Measurements from ENCODE around the gene PDE4B. TPM values are rescaled to one million over a fixed set of nuclear protein-coding genes. Genes with fewer than 3 reads are reported as not detected.

Gene PDE4B
- total RNA-seq, 1 experiment from 2014 or later: 5.5 TPM

DNA sequence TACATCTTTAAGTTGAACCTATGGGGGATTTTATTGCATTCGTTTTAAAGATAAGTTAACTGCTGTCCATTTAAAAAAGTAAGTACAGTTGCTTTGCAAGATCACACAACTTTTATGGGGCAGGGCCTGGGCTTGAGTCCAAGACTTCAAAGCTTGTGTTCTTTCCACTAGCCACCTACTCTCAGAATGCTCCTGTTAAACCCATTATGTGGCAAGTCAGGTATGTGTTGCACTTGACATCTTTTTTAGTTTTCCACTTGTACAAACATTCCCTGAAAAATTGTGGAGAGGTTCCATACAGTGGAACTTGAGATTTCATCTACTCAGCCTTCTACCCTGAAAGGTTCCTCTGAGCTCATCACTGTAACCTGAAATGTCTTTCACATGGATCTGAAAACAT, 505.8 kb downstream of the PDE4B start:
- no peaks in the 10 kb centered on the region for H3K9me3 ChIP-seq (ENCODE audit: low read length)
- H2AFZ ChIP-seq (ENCODE audit: low read length): no peak overlapping the region
- H3K36me3 ChIP-seq (ENCODE audit: insufficient read depth, low read length): no peaks in the 10 kb centered on the region
- no peaks in the 10 kb centered on the region for H3K27me3 ChIP-seq (ENCODE audit: low read length)
- H4K20me1 ChIP-seq (ENCODE audit: insufficient read depth, low read depth, low read length): no peaks in the 10 kb centered on the region
- H3K4me1 ChIP-seq (ENCODE audit: low read length): peaks cover 9% of the 10 kb centered on the region
- no peaks in the 10 kb centered on the region for H3K79me2 ChIP-seq (ENCODE audit: low read length)
- no peak overlapping the region for H3K4me2 ChIP-seq (ENCODE audit: low read depth, low read length, poor library complexity, severe bottlenecking)
- H3K9me2 ChIP-seq (replicated peaks; ENCODE audit: insufficient read depth, low read length): no peaks in the 10 kb centered on the region
- H3K27ac ChIP-seq (ENCODE audit: low read length): no peak overlapping the region
- no peak overlapping the region for H3K9ac ChIP-seq (ENCODE audit: low read length)
- H3K4me3 ChIP-seq (ENCODE audit: low read length): no peak overlapping the region
- no peak for DNase-seq

GRCh38 chr1:66300280-66300971, 507.7 kb downstream of the PDE4B start:
- no peak overlapping the region for H3K4me2 ChIP-seq (ENCODE audit: low read depth, low read length, poor library complexity, severe bottlenecking)
- H2AFZ ChIP-seq (ENCODE audit: low read length): no peak overlapping the region
- no peaks in the 10 kb centered on the region for H3K27me3 ChIP-seq (ENCODE audit: low read length)
- no peak overlapping the region for H3K9ac ChIP-seq (ENCODE audit: low read length)
- H3K79me2 ChIP-seq (ENCODE audit: low read length): no peaks in the 10 kb centered on the region
- H3K36me3 ChIP-seq (ENCODE audit: insufficient read depth, low read length): no peaks in the 10 kb centered on the region
- no peak overlapping the region for H3K27ac ChIP-seq (ENCODE audit: low read length)
- no peak for DNase-seq
- peaks cover 9% of the 10 kb centered on the region for H3K4me1 ChIP-seq (ENCODE audit: low read length)
- H3K9me3 ChIP-seq (ENCODE audit: low read length): no peaks in the 10 kb centered on the region
- H4K20me1 ChIP-seq (ENCODE audit: insufficient read depth, low read depth, low read length): no peaks in the 10 kb centered on the region
- H3K9me2 ChIP-seq (replicated peaks; ENCODE audit: insufficient read depth, low read length): no peaks in the 10 kb centered on the region
- no peak overlapping the region for H3K4me3 ChIP-seq (ENCODE audit: low read length)

GRCh38 chr1:66300972-66301451, 508.3 kb downstream of the PDE4B start:
- Histone ChIP-seq H3K9me2 (replicated peaks; ENCODE audit: insufficient read depth, low read length) (no peaks in the 10 kb centered on the region), H3K4me2 (ENCODE audit: low read depth, low read length, poor library complexity, severe bottlenecking) (no peak overlapping the region)

DNA sequence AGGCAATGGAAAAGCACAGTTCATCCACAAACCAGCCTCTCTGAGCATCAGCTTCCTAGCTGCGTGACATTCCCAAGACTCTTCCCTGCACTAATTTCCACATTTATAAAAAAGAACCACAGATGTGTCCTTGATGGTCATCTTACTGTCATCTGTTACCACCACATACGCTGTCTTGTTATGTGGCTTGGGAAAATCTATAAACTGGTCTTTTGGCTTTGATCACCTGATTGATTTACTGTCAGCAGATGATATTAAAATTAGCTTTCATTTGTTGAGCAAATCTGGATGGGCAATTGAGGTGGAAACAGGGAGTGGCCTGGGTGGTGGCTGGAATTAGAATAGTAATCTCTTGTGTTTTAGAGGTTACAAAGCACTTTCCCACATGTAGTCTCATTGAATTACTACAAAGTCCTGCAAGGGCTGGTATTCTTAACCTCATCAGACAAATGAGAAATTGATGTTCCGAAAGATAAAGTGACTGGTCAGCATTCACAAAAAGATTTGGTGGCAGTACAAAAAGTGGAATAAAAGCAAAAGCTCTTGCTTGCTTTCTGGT, 509.6 kb downstream of the PDE4B start:
- Histone ChIP-seq H3K4me3 (ENCODE audit: low read length) (no peak overlapping the region), H3K27ac (ENCODE audit: low read length) (no peak overlapping the region), H2AFZ (ENCODE audit: low read length) (no peak overlapping the region), H3K4me2 (ENCODE audit: low read depth, low read length, poor library complexity, severe bottlenecking) (no peak overlapping the region), H3K79me2 (ENCODE audit: low read length) (no peaks in the 10 kb centered on the region), H3K27me3 (ENCODE audit: low read length) (no peaks in the 10 kb centered on the region), H4K20me1 (ENCODE audit: insufficient read depth, low read depth, low read length) (no peaks in the 10 kb centered on the region), H3K9me2 (replicated peaks; ENCODE audit: insufficient read depth, low read length) (no peaks in the 10 kb centered on the region), H3K9ac (ENCODE audit: low read length) (no peak overlapping the region), H3K9me3 (ENCODE audit: low read length) (no peaks in the 10 kb centered on the region), H3K36me3 (ENCODE audit: insufficient read depth, low read length) (no peaks in the 10 kb centered on the region), H3K4me1 (ENCODE audit: low read length) (peaks cover 3% of the 10 kb centered on the region; the same call in 1 of the 2 replicates)
- DNase-seq: no peak

More at GRCh38 chr1:66300972-66301451, 508.3 kb downstream of the PDE4B start:
- Histone ChIP-seq H3K79me2 (ENCODE audit: low read length) (no peaks in the 10 kb centered on the region), H4K20me1 (ENCODE audit: insufficient read depth, low read depth, low read length) (no peaks in the 10 kb centered on the region), H2AFZ (ENCODE audit: low read length) (peak overlapping the region; percentile 36; the same call in 1 of the 2 replicates), H3K27me3 (ENCODE audit: low read length) (no peaks in the 10 kb centered on the region), H3K36me3 (ENCODE audit: insufficient read depth, low read length) (no peaks in the 10 kb centered on the region), H3K27ac (ENCODE audit: low read length) (no peak overlapping the region), H3K4me3 (ENCODE audit: low read length) (no peak overlapping the region), H3K9me3 (ENCODE audit: low read length) (no peaks in the 10 kb centered on the region), H3K9ac (ENCODE audit: low read length) (no peak overlapping the region), H3K4me1 (ENCODE audit: low read length) (peaks cover 9% of the 10 kb centered on the region)
- DNase-seq: no peak

GRCh38 chr1:66302815-66303214, 510.1 kb downstream of the PDE4B start:
- Histone ChIP-seq H3K4me2 (ENCODE audit: low read depth, low read length, poor library complexity, severe bottlenecking) (no peak overlapping the region), H4K20me1 (ENCODE audit: insufficient read depth, low read depth, low read length) (no peaks in the 10 kb centered on the region), H2AFZ (ENCODE audit: low read length) (no peak overlapping the region), H3K27ac (ENCODE audit: low read length) (no peak overlapping the region), H3K36me3 (ENCODE audit: insufficient read depth, low read length) (no peaks in the 10 kb centered on the region), H3K4me3 (ENCODE audit: low read length) (no peak overlapping the region), H3K4me1 (ENCODE audit: low read length) (peaks cover 3% of the 10 kb centered on the region; the same call in 1 of the 2 replicates), H3K9me2 (replicated peaks; ENCODE audit: insufficient read depth, low read length) (no peaks in the 10 kb centered on the region), H3K79me2 (ENCODE audit: low read length) (no peaks in the 10 kb centered on the region), H3K27me3 (ENCODE audit: low read length) (no peaks in the 10 kb centered on the region), H3K9me3 (ENCODE audit: low read length) (no peaks in the 10 kb centered on the region), H3K9ac (ENCODE audit: low read length) (no peak overlapping the region)
- DNase-seq: no peak

DNA sequence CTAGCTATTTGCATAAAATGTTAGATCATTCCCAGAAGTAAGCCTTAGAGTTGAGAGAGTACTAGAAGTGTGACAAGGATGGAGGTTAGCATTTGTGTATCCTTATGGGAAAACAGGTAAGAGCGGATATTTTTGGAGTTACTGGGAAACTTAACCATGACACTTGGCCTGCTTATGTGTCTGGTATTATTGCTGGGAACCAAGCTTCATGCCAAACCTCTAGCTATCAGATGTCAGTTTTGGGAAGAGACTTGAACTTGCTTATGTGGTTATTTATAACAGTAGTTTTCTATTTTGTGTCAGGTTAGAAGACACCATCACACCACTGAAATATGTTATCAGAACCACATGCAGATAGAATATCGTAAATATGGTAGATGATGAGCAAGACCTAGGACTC, 511.0 kb downstream of the PDE4B start:
- H3K9me2 ChIP-seq (replicated peaks; ENCODE audit: insufficient read depth, low read length): no peaks in the 10 kb centered on the region
- H3K4me2 ChIP-seq (ENCODE audit: low read depth, low read length, poor library complexity, severe bottlenecking): no peak overlapping the region
- H3K27me3 ChIP-seq (ENCODE audit: low read length): no peaks in the 10 kb centered on the region
- no peak overlapping the region for H3K27ac ChIP-seq (ENCODE audit: low read length)
- H3K4me1 ChIP-seq (ENCODE audit: low read length): peaks cover 3% of the 10 kb centered on the region; the same call in 1 of the 2 replicates
- no peaks in the 10 kb centered on the region for H4K20me1 ChIP-seq (ENCODE audit: insufficient read depth, low read depth, low read length)
- H3K36me3 ChIP-seq (ENCODE audit: insufficient read depth, low read length): no peaks in the 10 kb centered on the region
- no peak overlapping the region for H2AFZ ChIP-seq (ENCODE audit: low read length)
- no peaks in the 10 kb centered on the region for H3K79me2 ChIP-seq (ENCODE audit: low read length)
- H3K9me3 ChIP-seq (ENCODE audit: low read length): no peaks in the 10 kb centered on the region
- no peak for DNase-seq
- H3K9ac ChIP-seq (ENCODE audit: low read length): no peak overlapping the region
- H3K4me3 ChIP-seq (ENCODE audit: low read length): no peak overlapping the region

DNA sequence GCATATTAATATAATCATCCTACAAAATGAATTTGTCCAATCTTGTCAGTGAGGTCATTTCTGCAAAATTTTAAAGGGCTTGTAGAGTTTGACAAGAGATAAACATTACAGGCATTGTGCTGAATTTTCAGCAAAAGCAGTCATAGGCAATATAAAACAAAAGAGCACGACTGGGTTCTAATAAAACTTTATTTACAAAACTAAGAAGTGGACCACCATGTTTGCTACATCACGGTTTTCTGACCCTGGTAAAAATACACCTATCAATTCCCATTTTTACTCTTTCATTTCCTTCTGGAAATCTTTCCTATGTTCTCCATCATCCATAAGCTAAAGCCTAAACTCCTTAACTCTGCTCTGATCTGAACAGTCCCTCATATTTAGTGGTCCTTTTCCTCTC, 511.4 kb downstream of the PDE4B start:
- Histone ChIP-seq H3K4me3 (ENCODE audit: low read length) (no peak overlapping the region), H3K9me3 (ENCODE audit: low read length) (no peaks in the 10 kb centered on the region), H3K4me2 (ENCODE audit: low read depth, low read length, poor library complexity, severe bottlenecking) (no peak overlapping the region), H3K9ac (ENCODE audit: low read length) (no peak overlapping the region), H3K9me2 (replicated peaks; ENCODE audit: insufficient read depth, low read length) (no peaks in the 10 kb centered on the region), H4K20me1 (ENCODE audit: insufficient read depth, low read depth, low read length) (no peaks in the 10 kb centered on the region), H3K79me2 (ENCODE audit: low read length) (no peaks in the 10 kb centered on the region), H2AFZ (ENCODE audit: low read length) (no peak overlapping the region), H3K27ac (ENCODE audit: low read length) (no peak overlapping the region), H3K36me3 (ENCODE audit: insufficient read depth, low read length) (no peaks in the 10 kb centered on the region), H3K4me1 (ENCODE audit: low read length) (peaks cover 3% of the 10 kb centered on the region; the same call in 1 of the 2 replicates), H3K27me3 (ENCODE audit: low read length) (no peaks in the 10 kb centered on the region)
- DNase-seq: no peak

DNA sequence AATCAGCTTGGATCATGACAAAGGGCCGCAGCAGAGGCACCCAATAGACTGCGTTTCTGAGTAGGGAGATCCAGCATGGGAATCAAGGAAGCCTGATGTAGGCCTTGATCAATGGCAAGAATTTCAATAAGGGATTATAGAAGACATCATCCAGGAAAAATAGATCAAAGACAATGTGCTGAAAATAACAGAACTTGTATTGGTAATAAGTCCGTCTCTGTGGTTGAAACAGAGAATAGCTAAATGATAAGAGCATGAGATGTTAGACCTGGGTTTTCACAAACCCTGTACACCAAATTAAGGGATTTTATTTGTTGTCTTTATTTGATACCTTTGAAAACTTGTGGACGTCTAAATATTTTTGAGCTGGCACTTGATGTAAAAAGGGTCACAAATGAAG, 513.2 kb downstream of the PDE4B start:
- H3K4me2 ChIP-seq (ENCODE audit: low read depth, low read length, poor library complexity, severe bottlenecking): no peak overlapping the region
- H3K4me3 ChIP-seq (ENCODE audit: low read length): no peak overlapping the region
- no peaks in the 10 kb centered on the region for H3K79me2 ChIP-seq (ENCODE audit: low read length)
- peaks cover 3% of the 10 kb centered on the region; the same call in 1 of the 2 replicates for H3K4me1 ChIP-seq (ENCODE audit: low read length)
- no peaks in the 10 kb centered on the region for H3K27me3 ChIP-seq (ENCODE audit: low read length)
- DNase-seq: no peak
- no peak overlapping the region for H3K9ac ChIP-seq (ENCODE audit: low read length)
- H3K9me2 ChIP-seq (replicated peaks; ENCODE audit: insufficient read depth, low read length): no peaks in the 10 kb centered on the region
- no peaks in the 10 kb centered on the region for H3K36me3 ChIP-seq (ENCODE audit: insufficient read depth, low read length)
- H2AFZ ChIP-seq (ENCODE audit: low read length): no peak overlapping the region
- no peaks in the 10 kb centered on the region for H3K9me3 ChIP-seq (ENCODE audit: low read length)
- no peak overlapping the region for H3K27ac ChIP-seq (ENCODE audit: low read length)
- H4K20me1 ChIP-seq (ENCODE audit: insufficient read depth, low read depth, low read length): no peaks in the 10 kb centered on the region
